ENCODE data around the gene FOXP1.

DNA sequence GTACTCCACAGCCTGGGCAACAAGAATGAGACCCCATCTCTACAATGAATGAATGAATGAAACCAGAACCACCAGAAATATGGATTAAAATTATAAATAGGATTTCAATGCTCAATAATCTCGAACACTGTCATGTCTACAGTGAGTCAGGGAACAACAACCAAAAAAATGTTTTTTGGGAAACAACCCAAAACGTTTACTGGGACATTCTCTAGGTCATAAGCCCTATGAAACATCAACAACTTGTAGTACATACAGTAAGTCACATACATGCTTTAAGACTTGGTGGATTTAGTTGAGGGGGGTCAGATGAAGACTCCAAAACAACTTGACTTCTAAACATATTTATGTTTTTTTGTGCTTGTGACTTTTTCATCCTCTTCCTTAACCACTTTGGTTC, 511.2 kb downstream of the FOXP1 start:
- TF ChIP-seq ZZZ3 (IDR thresholded peaks at IDR 0.05) (no peak), ZNF124 (CRISPR knock-in tag; IDR thresholded peaks at IDR 0.05) (no peak), GATAD2B (IDR thresholded peaks at IDR 0.05; ENCODE audit: borderline replicate concordance) (no peak), TCF7L2 (IDR thresholded peaks at IDR 0.05; ENCODE audit: low read depth, low read length) (no peak), ZNF699 (CRISPR knock-in tag; IDR thresholded peaks at IDR 0.05; ENCODE audit: insufficient replicate concordance) (no peak)
